MCF 10A (cell line): ENCODE results near the gene SYPL1. TPM values are rescaled to one million over a fixed set of nuclear protein-coding genes. Genes with fewer than 3 reads are reported as not detected.
A peak's percentile ranks its signal among the peaks of the same experiment; 100 is the strongest.

Experiments used
- BruUV-seq: library from RNA; stranded (reverse); fragments of 400-500 nt; replicated peaks from 2 replicates; lab custom pipeline; 2021; lab: Mats Ljungman, UMichigan
- CTCF ChIA-PET: fragments of 300-600 bp; sonication (Branson Sonifier 250); formaldehyde crosslinking; extraction: SDS; loops from one replicate; lab custom pipeline; 2021; ENCODE audit warnings: antibody characterized with exemption, inconsistent platforms; lab: Yijun Ruan, JAX
- POLR2A ChIA-PET: fragments of 300-600, 350-650 bp; sonication (Branson Sonifier 250); formaldehyde crosslinking; extraction: SDS; loops from one replicate; lab custom pipeline; 2020; ENCODE audit warnings: antibody characterized with exemption, inconsistent platforms; lab: Yijun Ruan, JAX
- DNase-seq: peaks from one replicate; pipeline ENCODE4 v3.0.0-alpha.2; 2018; ENCODE audit not compliant: unreplicated experiment
- H3K27ac Mint-ChIP-seq: one replicate; pipeline ENCODE4 v1.8.0; 2022; ENCODE audit warnings: mild to moderate bottlenecking, low read depth, mixed read lengths; ENCODE audit not compliant: unreplicated experiment
- H3K27me3 Mint-ChIP-seq: one replicate; pipeline ENCODE4 v1.8.0; 2022; ENCODE audit warnings: mixed read lengths; ENCODE audit not compliant: insufficient read depth, unreplicated experiment
- H3K36me3 Mint-ChIP-seq: one replicate; pipeline ENCODE4 v1.8.0; 2022; ENCODE audit warnings: mild to moderate bottlenecking, moderate library complexity, mixed read lengths; ENCODE audit not compliant: insufficient read depth, unreplicated experiment
- H3K4me1 Mint-ChIP-seq: one replicate; pipeline ENCODE4 v1.8.0; 2022; ENCODE audit warnings: mixed read lengths; ENCODE audit not compliant: insufficient read depth, unreplicated experiment
- H3K4me3 Mint-ChIP-seq: one replicate; pipeline ENCODE4 v1.8.0; 2022; ENCODE audit warnings: mild to moderate bottlenecking, moderate library complexity, mixed read lengths; ENCODE audit not compliant: unreplicated experiment
- H3K9me3 Mint-ChIP-seq: one replicate; pipeline ENCODE4 v1.8.0; 2022; ENCODE audit warnings: mixed read lengths; ENCODE audit not compliant: unreplicated experiment
- intact Hi-C: fragments of 100-400 bp; cut with micrococcal nuclease; formaldehyde crosslinking; loops from 2 replicates; pipeline ENCODE4 v1.14.1; 2022
- total RNA-seq: library from RNA; stranded (reverse); gene quantifications from 2 replicates; pipeline ENCODE4 v1.2.3, GENCODE V29; 2022
- TF ChIP-seq, protein P1 (sequence below): fragments of 200-600 bp; IDR thresholded peaks from one replicate; pipeline ENCODE4 v1.8.0; 2022; ENCODE audit warnings: antibody characterized with exemption, mild to moderate bottlenecking; ENCODE audit not compliant: unreplicated experiment

Gene SYPL1
- total RNA-seq, 1 experiment from 2014 or later = 77.6 TPM

DNA sequence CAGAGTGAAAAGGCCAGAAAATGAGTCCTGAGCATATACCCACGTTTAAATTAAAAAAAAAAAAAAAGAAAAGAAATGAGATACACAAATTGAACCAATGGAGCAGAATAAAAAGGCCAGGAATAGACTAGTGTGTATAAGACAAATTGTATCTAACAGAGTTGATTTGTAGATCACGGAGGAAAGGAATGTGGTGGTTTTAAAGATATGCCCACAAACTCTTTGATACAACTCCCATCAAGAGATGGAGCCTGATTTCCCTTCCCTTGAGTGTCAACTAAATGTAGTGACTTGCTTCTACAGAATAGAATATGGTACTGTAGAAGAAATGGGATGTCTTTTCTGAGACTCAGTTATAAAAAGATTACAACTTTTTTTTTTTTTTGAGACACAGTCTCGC is 10.4 kb downstream of the SYPL1 start:
- Mint-ChIP-seq H3K4me1 (peaks cover 50% of the 10 kb centered on the region), H3K27me3 (no peaks in the 10 kb centered on the region), H3K9me3 (no peaks in the 10 kb centered on the region), H3K36me3 (peaks cover 29% of the 10 kb centered on the region), H3K27ac (no peak overlapping the region), H3K4me3 (no peak overlapping the region)
- intact Hi-C loops = no loop called here
- DNase-seq = no peak
- BruUV-seq = no TSS peak
- TF ChIP-seq, protein P1, sequence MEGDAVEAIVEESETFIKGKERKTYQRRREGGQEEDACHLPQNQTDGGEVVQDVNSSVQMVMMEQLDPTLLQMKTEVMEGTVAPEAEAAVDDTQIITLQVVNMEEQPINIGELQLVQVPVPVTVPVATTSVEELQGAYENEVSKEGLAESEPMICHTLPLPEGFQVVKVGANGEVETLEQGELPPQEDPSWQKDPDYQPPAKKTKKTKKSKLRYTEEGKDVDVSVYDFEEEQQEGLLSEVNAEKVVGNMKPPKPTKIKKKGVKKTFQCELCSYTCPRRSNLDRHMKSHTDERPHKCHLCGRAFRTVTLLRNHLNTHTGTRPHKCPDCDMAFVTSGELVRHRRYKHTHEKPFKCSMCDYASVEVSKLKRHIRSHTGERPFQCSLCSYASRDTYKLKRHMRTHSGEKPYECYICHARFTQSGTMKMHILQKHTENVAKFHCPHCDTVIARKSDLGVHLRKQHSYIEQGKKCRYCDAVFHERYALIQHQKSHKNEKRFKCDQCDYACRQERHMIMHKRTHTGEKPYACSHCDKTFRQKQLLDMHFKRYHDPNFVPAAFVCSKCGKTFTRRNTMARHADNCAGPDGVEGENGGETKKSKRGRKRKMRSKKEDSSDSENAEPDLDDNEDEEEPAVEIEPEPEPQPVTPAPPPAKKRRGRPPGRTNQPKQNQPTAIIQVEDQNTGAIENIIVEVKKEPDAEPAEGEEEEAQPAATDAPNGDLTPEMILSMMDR = no peak
- CTCF ChIA-PET = no interaction called here
- POLR2A ChIA-PET = interaction anchor here (1.1 kb wide), 1 partner anchor 12 kb away, joined by 3 read pairs; no protein-coding TSS in a partner anchor

- Mint-ChIP-seq H3K27ac (no peak overlapping the region), H3K27me3 (no peaks in the 10 kb centered on the region), H3K9me3 (no peaks in the 10 kb centered on the region), H3K36me3 (peaks cover 32% of the 10 kb centered on the region), H3K4me1 (peaks cover 50% of the 10 kb centered on the region), H3K4me3 (no peak overlapping the region)
- no TSS peak for BruUV-seq
- TF ChIP-seq, protein P1 = no peak
- intact Hi-C loops = no loop called here
- CTCF ChIA-PET = interaction anchor here (0.6 kb wide), 1 partner anchor 54 kb away, joined by 3 read pairs; no protein-coding TSS in a partner anchor
- POLR2A ChIA-PET = interaction anchor here (0.6 to 2.2 kb wide), 3 partner anchors 10 to 401 kb away, joined by 3 to 17 read pairs (median 5); partner anchors contain the start of gene SYPL1
- no peak for DNase-seq
Observed at GRCh38 chr7:106100863-106101629, 11.1 kb downstream of the SYPL1 start.

DNA sequence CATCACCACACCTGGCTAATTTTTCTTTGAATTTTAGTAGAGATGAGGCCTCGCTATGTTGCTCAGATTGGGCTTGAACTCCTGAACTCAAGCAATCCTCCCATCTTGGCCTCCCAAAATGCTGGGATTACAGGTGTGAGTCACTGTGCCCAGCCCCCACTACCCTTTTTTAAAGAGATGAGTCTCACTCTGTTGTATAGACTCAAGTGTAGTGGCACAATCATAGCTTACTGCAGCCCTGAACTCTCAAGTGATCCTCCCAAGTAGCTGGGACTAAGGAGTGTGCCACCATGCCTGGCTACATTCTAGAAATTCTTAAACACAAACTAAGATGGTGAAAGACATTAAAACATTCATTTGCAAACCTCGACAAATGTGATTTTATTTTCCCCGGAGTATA is 12.6 kb downstream of the SYPL1 start:
- Mint-ChIP-seq H3K27me3 (no peaks in the 10 kb centered on the region), H3K4me1 (peaks cover 37% of the 10 kb centered on the region), H3K36me3 (peaks cover 36% of the 10 kb centered on the region), H3K4me3 (no peak overlapping the region), H3K9me3 (no peaks in the 10 kb centered on the region), H3K27ac (peak overlapping the region; percentile 33)
- BruUV-seq = no TSS peak
- ChIA-PET CTCF (interaction anchor here (0.6 to 1.0 kb wide), 2 partner anchors 17 to 34 kb away, joined by 3 read pairs; no protein-coding TSS in a partner anchor), POLR2A (interaction anchor here (1.4 to 2.2 kb wide), 3 partner anchors 12 to 41 kb away, joined by 4 to 17 read pairs (median 4); partner anchors contain the start of gene SYPL1)
- TF ChIP-seq, protein P1 = no peak
- intact Hi-C loops = no loop called here
- DNase-seq = no peak

GRCh38 chr7:106098889-106099288 is 13.2 kb downstream of the SYPL1 start:
- ChIA-PET CTCF (no interaction called here), POLR2A (interaction anchor here (1.4 to 2.2 kb wide), 3 partner anchors 12 to 41 kb away, joined by 4 to 17 read pairs (median 4); partner anchors contain the start of gene SYPL1)
- DNase-seq = no peak
- no peak overlapping the region for H3K4me3 Mint-ChIP-seq
- H3K27ac Mint-ChIP-seq = peak overlapping the region; percentile 33
- BruUV-seq = no TSS peak
- no peaks in the 10 kb centered on the region for H3K9me3 Mint-ChIP-seq
- TF ChIP-seq, protein P1 = no peak
- intact Hi-C loops = no loop called here
- H3K36me3 Mint-ChIP-seq = peaks cover 36% of the 10 kb centered on the region
- H3K4me1 Mint-ChIP-seq = peaks cover 36% of the 10 kb centered on the region
- H3K27me3 Mint-ChIP-seq = no peaks in the 10 kb centered on the region
